VCaP (cell line): ENCODE measurements around the gene NGFR.
"Not testable (repeated sequence)": the region's sequence is repeated elsewhere in the genome, so short reads cannot be mapped to it uniquely, and the experiment has no call there.

ENCODE experiments used
- H3K27ac ChIP-seq: fragments of 450-650 bp; 2 replicates; pipeline ENCODE4 v1.5.1; 2017
- TF ChIP-seq, protein P1 (sequence below): fragments of 450-650 bp; conservative IDR thresholded peaks from 2 replicates; pipeline ENCODE4 v1.5.1; 2017; ENCODE audit warnings: mild to moderate bottlenecking, moderate library complexity

Gene NGFR

DNA sequence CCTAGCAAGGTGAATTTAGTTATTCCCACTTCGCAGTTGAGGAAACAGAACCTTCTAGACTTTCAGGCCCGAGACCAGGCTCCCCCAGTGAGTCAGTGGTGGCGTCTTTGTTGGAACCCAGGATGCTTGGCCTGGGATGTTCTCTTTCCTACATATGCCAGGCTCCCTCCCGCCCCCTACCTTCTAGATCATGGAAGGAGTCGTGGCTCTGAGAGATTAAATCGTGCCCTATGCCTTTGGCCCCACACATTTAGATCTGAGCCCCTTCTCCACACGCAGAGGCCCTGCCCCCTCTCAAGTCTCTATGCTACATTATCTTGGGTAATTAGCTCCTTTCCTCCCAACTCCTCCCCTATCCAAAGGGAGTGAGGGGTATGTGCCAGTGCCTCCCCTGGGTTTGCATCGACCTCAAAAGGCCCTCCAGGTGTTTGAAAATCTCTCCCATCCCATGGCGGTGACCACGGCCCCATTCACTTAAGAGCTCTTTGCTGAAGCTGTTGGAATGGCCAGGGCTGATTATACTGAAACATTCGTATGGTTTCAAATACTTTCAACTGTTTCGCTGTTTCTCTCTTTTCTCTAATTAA lies 3.0 kb downstream of the NGFR start:
- no peak overlapping the region for H3K27ac ChIP-seq
- TF ChIP-seq, protein P1, sequence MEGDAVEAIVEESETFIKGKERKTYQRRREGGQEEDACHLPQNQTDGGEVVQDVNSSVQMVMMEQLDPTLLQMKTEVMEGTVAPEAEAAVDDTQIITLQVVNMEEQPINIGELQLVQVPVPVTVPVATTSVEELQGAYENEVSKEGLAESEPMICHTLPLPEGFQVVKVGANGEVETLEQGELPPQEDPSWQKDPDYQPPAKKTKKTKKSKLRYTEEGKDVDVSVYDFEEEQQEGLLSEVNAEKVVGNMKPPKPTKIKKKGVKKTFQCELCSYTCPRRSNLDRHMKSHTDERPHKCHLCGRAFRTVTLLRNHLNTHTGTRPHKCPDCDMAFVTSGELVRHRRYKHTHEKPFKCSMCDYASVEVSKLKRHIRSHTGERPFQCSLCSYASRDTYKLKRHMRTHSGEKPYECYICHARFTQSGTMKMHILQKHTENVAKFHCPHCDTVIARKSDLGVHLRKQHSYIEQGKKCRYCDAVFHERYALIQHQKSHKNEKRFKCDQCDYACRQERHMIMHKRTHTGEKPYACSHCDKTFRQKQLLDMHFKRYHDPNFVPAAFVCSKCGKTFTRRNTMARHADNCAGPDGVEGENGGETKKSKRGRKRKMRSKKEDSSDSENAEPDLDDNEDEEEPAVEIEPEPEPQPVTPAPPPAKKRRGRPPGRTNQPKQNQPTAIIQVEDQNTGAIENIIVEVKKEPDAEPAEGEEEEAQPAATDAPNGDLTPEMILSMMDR = peak; percentile 19

DNA sequence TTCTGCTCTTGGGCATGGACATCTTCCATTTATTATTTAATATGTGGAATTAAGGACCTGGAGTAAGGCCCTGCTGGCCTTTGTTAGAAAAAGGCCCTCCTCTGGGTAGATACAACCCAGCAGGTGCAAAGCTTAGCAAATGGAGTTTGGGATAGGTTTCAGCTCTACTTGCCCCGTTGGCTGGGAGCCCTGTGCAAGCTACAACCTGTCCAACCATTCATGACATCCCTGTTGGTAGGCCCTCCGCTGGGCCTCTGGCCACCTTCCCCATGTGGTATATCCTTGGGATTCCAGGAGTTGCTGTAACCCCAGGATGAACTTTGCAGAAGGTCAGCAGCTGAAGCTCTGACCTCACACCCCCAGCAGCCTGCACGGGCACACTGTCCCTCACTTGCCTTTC lies 6.4 kb downstream of the NGFR start:
- no peak overlapping the region for H3K27ac ChIP-seq
- TF ChIP-seq, protein P1 = no peak

DNA sequence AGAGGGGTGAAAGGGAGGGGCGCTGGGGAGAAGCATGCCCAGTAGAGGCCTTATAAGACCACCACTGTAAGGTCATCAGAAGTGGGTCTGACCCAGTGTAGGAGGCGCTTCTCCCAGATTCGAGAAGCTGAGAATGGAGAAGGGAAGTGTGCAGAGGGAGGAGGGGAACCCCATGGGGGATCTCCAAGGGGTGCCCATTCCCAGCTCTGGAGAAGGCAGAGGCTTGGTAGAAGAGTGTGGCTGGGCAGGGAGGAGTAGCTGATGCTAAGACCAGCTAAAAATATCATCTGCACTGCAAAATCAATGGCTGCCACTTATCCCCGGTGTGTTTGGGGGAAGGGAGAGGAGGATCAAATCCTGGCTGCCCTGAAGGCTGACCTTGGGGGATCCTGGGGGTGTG lies 7.2 kb downstream of the NGFR start:
- H3K27ac ChIP-seq = no peak overlapping the region
- TF ChIP-seq, protein P1 = no peak

DNA sequence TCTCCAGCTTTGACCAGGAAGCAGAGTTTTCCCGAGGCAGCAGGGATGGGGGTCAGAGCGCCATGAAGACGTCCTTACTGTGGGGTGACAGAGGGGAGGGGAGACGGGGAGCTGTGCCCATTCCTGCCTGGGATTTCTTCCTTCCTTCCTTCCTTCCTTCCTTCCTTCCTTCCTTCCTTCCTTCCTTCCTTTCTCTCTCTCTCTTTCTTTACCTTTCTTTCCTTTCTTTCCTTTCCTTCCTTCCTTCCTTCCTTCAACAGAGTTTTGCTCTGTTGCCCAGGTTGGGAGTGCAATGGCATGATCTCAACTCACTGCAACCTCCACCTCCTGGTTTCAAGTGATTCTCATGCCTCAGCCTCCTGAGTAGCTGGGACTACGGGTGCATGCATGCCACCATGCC lies 7.6 kb downstream of the NGFR start:
- not testable (repeated sequence) for H3K27ac ChIP-seq

DNA sequence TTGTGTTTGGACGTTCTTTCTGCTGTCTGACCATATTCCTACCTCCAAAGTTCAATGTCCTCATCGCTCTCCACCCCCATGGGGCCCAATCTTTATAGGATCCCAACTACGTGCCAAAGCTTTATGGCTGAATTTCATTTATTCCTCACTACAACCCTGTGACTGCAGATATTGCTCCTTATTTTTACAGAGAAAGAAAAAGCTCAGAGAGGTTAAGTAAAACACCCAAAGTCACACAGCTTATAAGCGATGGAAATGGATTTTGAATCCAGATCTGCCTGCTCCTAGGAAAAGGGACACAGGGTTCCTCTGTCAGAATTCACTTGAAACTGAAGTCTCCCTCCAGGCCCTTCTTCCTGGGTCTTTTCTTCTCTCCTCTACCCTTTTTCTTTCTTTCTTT lies 9.3 kb downstream of the NGFR start:
- H3K27ac ChIP-seq = no peak overlapping the region
- TF ChIP-seq, protein P1 = no peak

DNA sequence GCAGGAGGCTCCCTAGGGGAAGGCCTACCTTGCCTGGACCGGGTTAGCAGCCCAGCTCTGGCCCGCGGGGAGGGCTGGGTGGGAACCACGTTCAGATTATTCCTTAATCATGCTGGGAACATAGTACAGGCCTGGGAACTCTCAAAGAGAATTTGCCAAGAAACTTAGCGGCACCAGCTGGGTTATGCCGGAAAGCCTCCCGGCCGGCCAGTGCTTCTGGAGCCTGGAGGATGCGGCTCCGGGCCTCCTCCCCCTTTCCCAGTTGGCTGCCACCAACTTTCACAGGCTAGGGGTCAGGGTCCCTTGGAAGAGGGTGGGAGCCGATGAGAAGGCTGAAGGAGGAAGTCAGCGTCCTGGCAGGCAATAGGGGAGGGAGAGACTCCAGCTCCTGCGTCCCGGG lies 10.8 kb downstream of the NGFR start:
- TF ChIP-seq, protein P1 = no peak
- H3K27ac ChIP-seq = no peak overlapping the region

DNA sequence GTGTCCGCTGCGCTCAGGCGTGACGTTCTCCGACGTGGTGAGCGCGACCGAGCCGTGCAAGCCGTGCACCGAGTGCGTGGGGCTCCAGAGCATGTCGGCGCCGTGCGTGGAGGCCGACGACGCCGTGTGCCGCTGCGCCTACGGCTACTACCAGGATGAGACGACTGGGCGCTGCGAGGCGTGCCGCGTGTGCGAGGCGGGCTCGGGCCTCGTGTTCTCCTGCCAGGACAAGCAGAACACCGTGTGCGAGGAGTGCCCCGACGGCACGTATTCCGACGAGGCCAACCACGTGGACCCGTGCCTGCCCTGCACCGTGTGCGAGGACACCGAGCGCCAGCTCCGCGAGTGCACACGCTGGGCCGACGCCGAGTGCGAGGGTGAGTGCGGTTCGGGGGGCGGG lies 11.2 kb downstream of the NGFR start:
- no peak overlapping the region for H3K27ac ChIP-seq
- TF ChIP-seq, protein P1 = no peak

DNA sequence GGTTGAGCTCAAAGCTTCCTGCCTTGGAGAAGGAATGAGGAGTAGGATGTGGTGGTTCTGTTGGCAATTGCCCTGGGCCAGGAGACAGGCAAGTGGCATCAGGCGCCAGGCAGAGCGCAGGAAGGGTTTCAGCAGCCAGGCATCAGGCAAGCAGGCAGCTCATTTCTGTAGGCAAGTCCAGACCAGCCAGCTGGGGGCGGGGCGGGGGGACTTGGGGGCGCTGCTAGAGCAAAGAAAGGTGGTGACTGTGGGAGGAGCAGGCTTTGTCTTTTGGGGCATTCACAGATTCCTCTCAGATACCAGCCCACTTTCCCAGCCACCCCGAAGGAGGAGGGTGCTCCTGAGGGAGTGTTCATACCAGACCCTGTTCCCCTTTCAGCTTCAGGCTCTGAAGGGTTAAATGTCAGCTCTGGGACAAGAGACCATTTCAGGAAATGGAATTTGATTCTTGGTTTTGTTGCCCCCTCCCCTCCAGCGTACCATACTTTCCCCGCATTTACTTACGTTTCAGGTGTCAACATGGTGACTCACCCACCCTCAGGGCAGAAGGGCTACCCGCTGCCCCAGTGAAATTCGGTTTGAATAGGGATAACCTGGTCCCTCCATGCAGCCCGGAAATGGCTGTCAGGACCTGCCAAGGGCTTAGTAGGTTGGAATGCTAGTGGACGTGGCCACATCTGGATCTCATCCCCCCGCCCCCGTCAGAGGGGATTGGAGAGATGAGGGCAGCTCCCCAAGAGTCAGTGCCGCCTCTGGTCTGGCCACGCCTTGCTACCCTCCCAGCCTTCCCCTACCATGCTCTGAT lies 13.2 kb downstream of the NGFR start:
- no peak overlapping the region for H3K27ac ChIP-seq
- TF ChIP-seq, protein P1 = no peak
